HG03558 (cell line): ENCODE data around the gene PDZD4.

ENCODE experiments used
- ATAC-seq: cut with Tn5 transposase; IDR thresholded peaks from one replicate; pipeline ENCODE4 v1.9.1; 2021; ENCODE audit warnings: moderate number of reproducible peaks; ENCODE audit not compliant: unreplicated experiment; ENCODE audit errors: extremely low read depth

The PDZD4 gene

DNA sequence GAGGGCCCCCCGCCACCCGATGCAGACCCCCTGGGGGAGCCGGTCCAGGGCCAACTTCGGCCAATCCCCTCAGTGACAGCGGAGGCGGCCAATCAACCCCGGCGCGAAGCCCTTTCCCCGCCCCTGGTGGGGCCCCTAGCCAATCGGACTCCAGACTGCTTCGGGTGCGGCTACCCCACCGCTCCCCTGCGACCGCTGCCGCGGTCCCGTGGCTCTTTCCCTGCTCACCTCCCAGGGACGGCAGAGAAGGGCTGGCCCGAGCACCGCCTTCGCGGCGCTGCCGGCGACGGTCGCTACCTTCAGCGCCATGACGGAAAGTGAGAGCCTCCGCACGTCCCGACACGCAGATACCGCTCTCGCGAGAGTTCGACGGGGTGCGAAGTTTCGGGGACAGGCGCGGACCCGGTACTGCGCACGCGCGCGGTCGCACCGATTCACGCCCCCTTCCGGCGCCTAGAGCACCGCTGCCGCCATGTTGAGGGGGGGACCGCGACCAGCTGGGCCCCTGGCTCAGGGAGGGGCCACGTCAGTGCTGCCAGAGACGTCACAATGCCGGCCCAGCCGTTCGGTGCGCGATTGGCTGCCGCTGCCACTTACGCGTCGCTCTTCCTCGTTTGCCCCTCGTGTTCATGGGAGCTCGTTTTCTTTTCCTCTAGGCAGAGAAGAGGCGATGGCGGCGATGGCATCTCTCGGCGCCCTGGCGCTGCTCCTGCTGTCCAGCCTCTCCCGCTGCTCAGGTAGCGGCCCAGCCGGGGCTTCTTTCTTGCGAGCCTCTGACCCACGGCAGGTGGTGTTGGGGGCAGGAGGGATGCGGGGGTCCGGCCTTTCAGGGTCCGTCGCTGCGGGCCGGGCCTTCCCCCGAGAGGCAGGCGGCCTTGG lies 36.1 kb downstream of the PDZD4 start, which contains the start of the genes IDH3G and SSR4:
Gene IDH3G, minus strand, starts transcription at position 358 of the 879 bp plus-strand sequence. Its CDS starts 49 bp downstream, at position 309.
Gene SSR4, plus strand, starts transcription at position 651 of the 879 bp plus-strand sequence. Its CDS starts 20 bp downstream, at position 671.
- ATAC-seq: peak; percentile 65

DNA sequence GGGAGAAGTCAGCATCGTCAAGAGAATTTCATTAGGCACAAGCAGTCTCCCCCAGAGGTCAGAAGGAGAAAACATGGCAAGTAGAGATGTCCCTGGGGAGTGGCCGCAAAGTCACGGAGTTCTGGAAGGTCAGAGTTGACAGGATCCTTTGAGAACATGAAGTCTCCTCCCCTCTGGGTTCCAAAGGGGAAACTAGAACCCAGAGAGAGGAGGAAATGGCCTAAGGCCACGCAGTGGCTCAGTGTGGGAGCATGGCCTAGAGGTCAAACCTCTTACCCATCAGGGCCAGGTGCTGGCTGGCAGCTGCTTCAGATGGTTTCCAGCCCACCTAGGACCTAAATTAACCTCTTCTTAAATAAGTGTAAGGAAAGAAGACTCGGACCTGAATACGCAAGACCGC lies 37.1 kb downstream of the PDZD4 start:
- ATAC-seq: no peak

GRCh38 chrX:153792368-153792767 lies 38.0 kb downstream of the PDZD4 start:
- no peak for ATAC-seq

GRCh38 chrX:153791104-153791852 lies 39.1 kb downstream of the PDZD4 start:
- ATAC-seq: no peak

DNA sequence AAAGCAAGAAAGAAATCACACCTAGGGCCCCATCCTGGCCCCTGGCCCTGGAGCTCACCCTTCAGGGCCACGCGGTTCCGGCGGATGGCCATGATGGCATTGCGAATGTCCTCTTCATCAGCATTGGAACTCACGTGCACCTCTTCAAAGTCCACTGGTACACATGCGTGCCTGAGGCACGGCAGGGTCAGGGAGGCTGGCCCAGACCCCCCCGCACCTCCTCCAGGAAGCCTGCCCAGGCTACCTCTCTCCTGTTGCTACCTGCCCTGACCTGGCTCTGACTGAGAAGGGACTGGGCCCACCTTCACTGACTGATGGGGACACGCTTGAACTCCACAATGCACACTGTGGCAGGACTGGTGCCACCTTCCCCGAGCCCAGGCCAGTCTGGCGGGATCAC lies 40.7 kb downstream of the PDZD4 start:
- ATAC-seq: no peak

- ATAC-seq: no peak
Measured at GRCh38 chrX:153786669-153787068, 43.7 kb downstream of the PDZD4 start.

DNA sequence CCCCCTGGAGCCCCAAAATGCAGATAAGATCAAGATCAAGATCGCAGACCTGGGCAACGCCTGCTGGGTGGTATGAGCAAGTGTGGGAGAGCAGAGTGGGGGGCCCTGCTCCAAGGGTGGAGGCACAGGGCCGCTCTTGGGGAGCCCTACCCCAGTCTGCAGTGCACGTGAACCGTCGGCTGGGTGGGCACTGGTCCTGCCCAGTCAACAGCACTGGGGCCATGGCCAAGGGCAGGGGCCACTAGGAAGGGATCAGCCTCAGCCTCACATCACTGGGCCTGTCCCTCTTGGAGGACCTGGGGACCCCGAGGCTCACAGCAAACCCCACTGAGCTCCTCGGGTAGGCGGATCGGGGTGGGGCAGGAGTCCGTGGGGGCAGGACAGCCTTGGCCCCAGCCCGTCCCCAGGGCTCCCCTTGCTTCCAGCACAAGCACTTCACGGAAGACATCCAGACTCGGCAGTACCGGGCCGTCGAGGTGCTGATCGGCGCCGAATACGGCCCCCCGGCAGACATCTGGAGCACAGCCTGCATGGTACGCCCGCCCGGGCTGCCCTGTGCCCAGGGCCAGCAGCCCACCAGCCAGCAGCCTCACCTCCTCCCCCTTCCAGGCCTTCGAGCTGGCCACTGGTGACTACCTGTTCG lies 45.9 kb downstream of the PDZD4 start:
- no peak for ATAC-seq

GRCh38 chrX:153783378-153784013 lies 46.8 kb downstream of the PDZD4 start:
- no peak for ATAC-seq

DNA sequence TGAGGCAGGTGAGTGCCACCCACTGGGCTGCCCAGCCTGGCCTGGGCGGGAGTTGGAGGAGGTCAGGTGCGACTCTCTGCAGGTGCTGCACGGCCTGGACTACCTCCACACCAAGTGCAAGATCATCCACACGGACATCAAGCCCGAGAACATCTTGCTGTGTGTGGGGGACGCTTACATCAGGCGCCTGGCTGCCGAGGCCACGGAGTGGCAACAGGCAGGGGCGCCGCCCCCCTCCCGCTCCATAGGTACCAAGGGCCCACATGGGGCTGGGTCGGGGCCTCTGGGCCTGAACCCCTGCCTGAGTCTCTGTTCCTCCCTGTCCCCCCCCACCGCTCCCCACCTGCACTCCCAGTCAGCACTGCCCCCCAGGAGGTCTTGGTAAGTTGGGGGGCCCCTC lies 47.5 kb downstream of the PDZD4 start:
- ATAC-seq: no peak

DNA sequence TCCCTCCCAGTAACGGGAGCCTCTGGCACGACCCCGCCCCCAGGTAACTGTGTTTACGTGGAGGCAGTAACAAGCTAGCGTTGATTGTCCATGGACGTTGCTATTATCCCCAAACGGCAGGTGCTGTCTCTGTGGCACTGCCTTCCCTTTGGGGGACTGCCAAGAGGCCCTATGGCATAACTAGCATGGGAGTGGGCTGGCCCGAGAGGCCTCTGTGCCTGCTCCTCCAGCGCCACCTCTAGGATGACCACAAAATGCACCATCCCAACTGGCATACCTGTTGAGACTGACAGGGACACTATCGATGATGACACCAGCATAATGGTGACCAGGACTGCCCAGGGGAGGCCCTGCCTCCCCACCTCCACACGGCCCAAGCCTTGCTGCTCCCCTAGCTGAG lies 48.0 kb downstream of the PDZD4 start:
- ATAC-seq: no peak

DNA sequence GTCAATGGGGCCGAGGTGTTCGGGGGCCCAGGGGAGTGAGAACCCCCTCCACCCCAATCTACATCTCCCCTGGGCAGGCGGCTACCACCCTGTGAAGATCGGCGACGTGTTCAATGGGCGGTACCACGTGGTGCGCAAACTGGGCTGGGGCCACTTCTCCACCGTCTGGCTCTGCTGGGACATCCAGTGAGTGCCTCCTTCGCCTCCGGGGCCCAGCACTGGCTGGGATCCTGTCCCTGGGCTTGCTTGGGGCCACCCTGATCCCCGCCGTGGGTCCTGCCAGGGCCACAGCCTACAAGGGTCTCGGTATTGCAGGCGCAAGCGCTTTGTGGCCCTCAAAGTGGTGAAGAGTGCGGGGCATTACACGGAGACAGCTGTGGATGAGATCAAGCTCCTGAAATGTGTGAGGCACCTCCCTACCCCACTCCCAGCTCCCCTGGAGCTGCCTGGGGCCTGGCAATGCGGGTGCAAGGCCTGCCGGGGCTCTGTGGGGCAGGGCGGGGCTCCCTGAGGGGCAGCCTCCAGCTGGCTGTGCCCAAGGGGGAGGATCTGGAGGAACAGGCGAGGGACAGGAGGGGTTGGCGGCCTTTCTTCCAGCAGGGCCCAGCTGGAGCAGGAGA lies 48.8 kb downstream of the PDZD4 start:
- ATAC-seq: no peak

GRCh38 chrX:153780678-153781427 lies 49.5 kb downstream of the PDZD4 start, which contains the start of gene SRPK3:
TSS of gene SRPK3 (plus strand) at chrX:153781041. CDS start at chrX:153781087, 46 bp downstream.
- ATAC-seq: no peak

GRCh38 chrX:153779891-153780677 lies 50.3 kb downstream of the PDZD4 start:
- ATAC-seq: no peak

DNA sequence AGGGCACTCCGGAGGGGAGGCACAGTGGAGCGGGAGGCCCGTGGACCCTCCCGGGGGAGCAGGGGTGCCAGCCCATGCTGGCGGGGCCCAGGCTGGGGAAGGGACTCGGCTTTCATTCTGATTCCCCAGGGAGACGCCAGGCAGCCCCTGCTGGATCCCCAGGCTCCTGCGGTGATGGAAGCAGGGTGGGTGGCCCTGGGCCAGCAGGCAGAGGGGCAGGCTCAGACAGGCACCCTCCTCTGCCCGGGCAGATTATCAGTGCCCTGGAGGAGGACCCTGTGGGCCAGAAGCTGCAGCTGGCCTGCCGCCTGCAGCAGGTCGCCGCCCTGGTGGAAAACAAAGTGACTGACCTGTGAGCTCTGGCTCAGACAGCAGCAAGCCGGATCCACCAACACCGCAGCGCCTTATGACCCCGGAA lies 51.7 kb downstream of the PDZD4 start:
- ATAC-seq: no peak

GRCh38 chrX:153778181-153778580 lies 52.2 kb downstream of the PDZD4 start:
- no peak for ATAC-seq

DNA sequence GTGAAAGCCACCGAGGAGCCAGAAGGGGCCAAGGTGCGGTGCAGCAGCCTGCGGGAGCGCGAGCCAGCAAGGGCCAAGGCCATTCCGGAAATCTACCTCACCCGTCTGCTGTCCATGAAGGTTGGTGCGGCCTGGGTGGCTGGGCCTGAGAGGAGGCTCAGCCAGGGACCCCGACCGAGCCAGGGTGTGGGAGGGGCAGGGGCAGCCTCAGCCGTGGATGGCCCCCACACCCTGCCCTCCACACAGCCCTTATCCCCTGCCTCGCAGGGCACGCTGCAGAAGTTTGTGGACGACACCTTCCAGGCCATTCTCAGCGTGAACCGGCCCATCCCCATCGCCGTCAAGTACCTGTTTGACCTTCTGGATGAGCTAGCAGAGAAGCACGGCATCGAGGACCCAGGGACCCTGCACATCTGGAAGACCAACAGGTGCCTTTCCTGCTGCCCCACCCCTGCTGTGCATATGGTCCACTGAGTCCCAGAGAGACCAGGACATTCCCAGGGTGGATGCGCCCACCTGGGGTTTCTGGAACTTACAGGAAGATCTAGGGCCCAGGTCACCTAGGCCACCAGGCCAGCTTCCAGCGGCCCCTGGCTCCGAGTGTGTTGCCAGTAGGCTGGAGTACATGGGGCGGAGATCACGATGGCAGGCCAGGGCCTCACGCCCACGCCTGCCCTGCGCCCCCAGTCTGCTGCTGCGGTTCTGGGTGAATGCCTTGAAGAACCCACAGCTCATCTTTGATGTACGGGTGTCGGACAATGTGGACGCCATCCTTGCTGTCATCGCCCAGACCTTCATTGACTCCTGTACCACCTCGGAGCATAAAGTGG lies 52.9 kb downstream of the PDZD4 start:
- ATAC-seq: no peak

- no peak for ATAC-seq
Measured at GRCh38 chrX:153776611-153777045, 53.7 kb downstream of the PDZD4 start.
